Measurements from ENCODE around the gene DNMT3A.

- no peak for TF ChIP-seq CTCF (IDR thresholded peaks at IDR 0.05)
- no peak for TF ChIP-seq EZH2 (IDR thresholded peaks at IDR 0.05; ENCODE audit: borderline replicate concordance, insufficient read depth, low read depth, low read length, poor library complexity, severe bottlenecking)
Measured at GRCh38 chr2:25385910-25386309, 44.2 kb upstream of the DNMT3A start.

Data from B cell (primary cell).